GM18867 (cell line): ENCODE measurements around the gene APH1A.
"Not testable (repeated sequence)": the region's sequence is repeated elsewhere in the genome, so short reads cannot be mapped to it uniquely, and the experiment has no call there.

Source experiments
- ATAC-seq: cut with Tn5 transposase; IDR thresholded peaks from one replicate; pipeline ENCODE4 v1.9.1; 2021; ENCODE audit warnings: mild to moderate bottlenecking, moderate library complexity; ENCODE audit not compliant: unreplicated experiment

The APH1A gene

DNA sequence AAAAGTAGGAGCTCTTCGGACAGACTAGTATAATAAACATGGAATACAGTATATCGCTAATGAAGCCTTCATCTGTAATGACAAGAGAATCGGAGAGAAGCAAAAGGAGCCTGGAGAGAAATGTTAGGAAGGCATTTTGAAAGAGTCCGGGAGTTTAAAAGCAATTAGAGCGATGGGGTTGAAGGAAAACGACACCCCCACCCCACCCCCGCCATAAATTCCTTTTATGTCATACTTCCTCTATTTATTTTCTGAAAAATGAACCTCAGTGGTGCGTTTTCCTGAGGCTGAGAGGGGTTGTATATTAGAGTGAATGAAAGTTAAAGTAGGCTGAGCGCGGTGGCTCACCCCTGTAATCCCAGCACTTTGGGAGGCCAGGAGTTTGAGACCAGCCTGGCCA is 635 bp upstream of the APH1A start:
- ATAC-seq = no peak

DNA sequence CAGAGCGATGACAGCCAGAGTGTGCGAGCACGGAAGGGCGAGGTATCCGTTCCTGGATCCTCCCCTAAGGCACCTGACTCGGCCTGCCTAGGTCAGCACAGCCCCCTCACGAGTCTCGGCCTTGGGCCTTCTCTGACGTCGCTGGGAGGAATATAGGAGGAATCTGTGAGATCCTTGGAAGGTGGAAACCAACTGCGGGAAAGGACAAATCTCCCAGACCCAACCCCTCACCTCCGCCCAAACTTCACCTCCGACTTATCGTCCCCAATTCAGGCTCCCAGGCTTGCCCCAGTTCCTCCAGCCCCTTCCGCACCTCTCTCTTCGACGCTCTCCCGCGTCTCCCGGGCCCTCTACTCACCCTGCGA is 494 bp downstream of the APH1A start:
- ATAC-seq = peak; percentile 24

DNA sequence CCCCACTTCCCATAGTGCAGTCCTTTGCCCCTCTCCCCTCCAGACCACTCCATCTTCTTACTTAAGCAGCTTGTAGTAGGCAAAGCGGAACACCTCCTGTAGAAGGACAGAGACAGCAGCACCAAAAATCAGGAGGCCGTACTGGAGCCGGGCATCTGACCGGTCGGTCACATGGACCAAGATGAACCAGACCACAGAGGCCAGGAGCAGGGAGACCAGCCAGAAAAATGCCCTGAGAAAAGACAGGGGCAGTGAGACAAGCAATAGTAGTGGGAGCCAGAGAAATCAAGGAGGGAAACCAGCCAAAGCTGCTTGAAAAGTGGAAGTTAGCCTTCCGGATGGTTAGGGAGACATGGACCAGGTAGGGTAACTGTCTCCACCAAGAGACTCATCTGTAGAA is 920 bp downstream of the APH1A start:
- ATAC-seq = no peak

DNA sequence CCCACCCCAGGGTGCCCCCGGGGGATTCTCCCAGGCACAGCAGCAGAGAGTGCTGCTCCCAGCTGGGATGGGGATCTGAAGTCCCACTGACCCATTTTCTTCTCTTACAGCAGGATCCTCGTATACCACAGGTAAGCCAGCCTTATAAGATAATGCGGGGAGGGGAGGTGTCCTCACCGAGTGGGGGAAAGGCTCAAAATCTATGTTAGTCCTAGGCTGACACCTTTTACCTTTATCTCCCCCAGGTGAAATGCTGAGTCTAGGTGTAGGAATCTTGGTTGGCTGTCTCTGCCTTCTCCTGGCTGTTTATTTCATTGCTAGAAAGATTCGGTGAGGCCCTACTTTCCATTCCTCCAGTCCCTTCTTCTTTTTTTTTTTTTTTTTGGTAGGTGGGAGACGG is 5.3 kb downstream of the APH1A start:
- no peak for ATAC-seq

DNA sequence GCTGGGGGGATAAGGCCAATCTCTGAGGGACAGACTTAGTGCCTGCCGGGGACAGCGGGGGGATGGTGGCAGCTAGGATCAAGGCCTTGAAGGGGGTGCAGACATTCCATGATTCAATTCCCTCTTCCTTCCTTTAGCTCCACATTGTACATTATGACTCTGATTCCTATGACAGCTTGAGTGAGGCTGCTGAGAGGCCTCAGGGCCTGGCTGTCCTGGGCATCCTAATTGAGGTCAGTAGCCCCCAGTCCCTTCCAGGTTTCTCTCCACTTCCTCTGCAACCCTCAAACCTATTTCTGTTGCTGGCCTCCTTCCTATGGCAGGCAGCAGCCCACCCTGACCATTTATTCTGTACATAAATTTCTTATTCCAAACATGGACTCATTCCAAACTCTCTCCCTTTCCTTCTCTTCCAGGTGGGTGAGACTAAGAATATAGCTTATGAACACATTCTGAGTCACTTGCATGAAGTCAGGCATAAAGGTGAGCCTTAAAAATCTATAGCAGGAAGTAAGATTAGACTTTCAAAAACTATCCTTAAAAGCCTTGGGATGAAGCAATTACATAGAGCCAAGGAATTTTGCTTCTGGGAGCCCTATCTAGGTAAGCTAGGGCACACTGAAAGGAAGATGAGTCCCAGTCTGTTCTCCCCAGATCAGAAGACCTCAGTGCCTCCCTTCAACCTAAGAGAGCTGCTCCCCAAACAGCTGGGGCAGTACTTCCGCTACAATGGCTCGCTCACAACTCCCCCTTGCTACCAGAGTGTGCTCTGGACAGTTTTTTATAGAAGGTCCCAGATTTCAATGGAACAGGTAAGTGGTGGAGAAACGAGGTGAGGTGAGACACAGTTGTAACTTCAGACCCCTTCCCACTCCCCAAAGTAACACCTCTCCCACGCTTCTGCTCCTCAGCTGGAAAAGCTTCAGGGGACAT is 6.2 kb downstream of the APH1A start:
- no peak for ATAC-seq

DNA sequence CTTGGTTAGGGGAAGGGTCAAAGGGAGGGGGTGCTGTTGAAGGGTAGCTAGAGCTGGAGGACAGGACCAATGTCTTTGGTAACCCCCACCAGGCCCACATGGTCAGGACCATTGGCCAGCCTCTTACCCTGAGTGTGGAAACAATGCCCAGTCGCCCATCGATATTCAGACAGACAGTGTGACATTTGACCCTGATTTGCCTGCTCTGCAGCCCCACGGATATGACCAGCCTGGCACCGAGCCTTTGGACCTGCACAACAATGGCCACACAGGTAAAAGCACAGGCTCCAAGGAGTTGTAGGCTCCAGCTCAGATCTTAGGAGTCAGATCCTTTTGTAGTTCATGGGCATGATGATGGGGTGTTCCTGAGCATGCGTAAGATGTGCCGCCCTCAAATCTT is 7.4 kb downstream of the APH1A start:
- ATAC-seq = no peak

DNA sequence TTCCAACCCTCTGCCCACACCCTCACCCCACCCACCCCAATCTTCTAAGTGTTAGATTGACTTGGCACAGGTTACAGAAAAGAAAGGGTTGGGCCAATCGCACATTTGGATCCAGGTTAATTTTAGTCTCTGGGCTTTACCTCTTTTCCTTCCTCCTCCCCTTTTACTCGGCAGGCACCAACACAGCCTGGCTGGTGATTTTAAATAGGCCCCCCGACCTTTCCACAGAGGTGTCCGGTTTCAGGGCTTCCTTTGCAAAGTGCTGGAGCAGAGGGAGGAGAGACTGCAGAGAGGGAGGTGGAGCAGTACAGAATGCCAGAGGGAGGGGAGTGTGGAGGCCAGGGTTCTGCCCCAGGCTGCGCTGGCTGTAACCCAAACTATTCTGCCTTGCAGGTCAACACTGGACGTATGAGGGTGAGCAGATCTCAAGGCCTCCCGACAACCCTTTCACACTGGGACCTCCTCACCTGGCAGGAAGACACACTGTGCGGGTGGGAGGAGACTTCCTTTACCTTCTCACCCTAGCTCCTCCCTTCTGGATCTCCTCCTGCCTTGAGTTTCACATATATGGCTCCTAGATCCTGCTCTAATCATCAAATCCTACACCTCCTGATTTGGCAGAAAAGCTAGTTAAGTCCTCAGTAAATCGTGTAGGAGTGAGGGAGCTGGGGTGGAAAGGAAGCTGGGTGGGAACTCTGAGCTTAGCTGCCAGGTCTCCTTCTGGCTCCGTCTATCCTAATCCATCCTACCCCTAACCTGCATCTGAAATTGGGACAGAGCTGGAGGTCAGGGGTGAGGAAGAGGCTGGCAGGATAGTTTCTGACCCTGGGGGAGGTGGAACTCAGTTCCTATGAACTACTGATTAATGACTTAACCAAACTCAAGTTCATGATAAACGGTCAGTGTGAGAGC is 8.8 kb downstream of the APH1A start:
- no peak for ATAC-seq

DNA sequence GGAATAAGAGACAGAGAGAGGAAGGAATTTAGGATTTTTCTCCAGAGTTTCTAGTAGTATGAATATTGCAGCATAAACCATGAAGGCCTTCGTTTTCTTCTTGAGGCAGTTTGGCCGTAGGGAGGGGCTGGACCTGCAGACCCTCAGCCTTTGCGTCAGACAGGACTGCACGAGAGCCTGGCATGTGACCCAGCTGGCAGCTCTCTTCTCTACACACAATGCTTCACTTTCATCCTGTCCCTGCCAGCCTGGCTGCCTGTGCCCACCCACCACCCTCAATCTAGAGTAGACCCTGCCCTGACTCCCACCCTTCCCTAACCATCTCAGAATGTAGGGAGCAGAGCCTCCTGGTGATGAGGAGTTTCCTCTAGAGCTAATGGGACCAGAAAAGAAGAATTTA is 9.6 kb downstream of the APH1A start:
- no peak for ATAC-seq

DNA sequence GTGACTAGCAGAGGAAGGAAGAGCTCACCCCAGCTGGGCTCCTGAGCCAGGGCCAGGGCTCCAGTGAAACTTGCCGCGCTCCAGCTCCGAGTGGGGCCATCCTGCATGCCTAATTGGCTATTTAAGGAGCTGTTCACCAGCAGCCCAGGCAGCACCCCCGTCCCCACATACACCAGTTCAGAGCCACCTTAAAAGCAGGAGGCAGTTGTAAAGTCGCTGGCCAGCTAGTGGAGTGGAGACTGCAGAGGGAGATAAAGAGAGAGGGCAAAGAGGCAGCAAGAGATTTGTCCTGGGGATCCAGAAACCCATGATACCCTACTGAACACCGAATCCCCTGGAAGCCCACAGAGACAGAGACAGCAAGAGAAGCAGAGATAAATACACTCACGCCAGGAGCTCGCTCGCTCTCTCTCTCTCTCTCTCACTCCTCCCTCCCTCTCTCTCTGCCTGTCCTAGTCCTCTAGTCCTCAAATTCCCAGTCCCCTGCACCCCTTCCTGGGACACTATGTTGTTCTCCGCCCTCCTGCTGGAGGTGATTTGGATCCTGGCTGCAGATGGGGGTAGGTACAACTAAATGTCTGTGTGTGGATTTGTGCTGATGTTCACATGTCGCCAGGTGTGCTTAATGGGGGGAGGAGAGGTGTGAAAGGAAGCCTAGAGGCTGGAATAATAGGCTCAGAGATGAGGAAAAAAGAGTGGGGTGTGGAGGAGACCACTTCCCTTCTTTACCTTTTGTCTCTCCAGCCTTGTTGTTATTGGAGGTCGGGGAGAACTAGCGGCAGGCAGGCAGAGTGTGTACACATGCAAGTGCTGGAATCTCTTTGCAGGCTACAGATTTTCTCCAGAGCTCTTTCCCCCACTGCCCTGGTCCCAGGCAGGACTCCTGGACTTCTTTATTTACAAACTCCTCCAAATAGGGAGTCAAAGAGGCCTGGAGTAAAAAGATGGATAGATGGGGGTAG is 10.9 kb downstream of the APH1A start, which contains the start of gene CA14:
Gene CA14, plus strand, starts transcription at position 151 of the 962 bp plus-strand sequence. Its CDS starts 355 bp downstream, at position 506.
- ATAC-seq = no peak

DNA sequence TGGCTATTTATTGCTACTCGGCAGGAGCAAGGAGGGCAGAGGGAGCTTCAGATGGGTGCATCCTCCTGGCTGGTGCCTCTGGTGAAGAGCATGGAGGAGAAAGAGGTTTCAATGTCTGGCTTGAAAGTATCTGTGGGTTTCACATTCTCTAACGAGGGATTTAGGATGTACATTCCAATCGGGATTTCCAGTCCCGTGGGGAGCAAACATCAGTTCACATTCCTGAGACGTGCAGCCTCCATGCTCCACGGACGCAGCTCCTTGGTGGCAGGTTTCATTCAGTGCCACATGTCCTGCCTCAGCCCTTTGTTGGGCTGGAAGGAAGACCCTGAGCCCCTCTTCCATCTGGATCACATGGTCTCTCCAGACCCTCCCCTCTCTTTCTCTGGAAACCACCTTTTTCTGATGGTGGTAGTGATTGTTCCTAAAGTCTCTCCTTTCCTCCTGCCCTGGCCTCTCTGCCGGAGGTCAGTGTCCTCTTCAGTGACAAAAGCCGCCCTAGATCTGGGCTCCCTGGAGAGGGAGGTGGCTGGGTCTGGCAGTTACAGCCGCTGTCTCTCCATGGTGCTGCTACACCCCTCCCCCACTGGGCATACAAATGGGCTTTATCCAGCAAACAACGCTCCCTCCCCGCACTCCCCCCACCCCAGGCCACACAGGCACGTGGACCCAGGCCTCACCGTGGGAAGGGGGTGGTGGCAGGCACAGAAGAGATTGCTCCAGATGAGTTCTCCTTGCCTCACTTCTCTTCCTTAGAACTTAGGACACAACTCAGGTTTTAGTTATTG is 12.1 kb downstream of the APH1A start:
- ATAC-seq = no peak

DNA sequence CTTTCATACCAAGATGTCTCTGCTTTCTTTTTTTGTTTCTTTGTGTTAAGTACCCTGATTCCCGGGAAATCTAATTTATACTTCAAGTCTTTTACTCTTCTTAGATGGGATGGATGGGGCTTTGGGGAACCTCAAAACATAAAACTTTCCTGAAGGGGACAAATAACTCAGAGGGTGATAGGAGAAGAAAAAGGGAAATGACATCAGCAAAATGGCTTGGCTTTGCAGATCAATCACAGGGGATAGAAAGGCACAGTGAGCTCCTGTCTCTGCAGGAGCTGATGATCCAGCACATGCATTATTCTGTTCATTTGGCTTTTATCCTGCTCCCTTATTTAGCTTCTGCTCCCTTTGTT is 12.6 kb downstream of the APH1A start:
- no peak for ATAC-seq

DNA sequence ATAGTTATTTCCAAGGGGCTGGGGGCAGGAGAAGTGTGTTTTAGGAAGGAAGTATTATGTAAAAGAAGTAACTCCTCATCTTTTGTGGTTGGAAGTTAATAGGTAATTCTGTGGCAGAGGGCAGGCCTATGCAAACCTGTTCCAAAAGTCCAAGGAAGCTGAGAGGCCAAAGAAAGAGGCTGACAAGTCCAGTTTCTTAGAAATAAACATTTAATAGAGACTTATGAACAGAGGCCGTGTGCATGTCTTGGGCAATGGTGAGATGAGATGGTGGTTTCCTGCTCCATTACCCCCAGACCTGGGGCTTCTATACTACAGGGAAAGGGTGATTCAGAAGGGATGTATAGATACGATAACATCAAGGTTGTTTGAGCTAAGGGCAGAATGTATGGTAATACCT is 18.9 kb downstream of the APH1A start:
- ATAC-seq = no peak

DNA sequence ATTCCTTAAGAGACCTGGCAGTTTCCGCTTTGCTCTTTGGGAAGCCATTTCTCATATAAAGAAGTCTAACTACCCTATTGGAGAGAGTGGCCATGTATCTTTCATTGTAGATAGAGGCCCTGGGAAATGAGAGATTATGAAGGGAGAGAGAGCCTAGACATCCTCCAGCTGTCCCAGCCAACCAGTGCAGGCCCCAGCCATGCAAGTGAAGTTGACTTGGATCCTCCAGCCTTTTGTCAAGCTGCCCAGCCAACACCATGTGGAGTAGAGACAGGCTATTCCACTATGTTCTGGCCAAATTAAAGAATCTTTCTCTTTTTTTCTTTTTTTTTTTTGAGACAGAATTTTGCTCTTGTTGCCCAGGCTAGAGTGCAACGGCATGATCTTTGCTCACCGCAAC is 25.8 kb downstream of the APH1A start:
- ATAC-seq = no peak

DNA sequence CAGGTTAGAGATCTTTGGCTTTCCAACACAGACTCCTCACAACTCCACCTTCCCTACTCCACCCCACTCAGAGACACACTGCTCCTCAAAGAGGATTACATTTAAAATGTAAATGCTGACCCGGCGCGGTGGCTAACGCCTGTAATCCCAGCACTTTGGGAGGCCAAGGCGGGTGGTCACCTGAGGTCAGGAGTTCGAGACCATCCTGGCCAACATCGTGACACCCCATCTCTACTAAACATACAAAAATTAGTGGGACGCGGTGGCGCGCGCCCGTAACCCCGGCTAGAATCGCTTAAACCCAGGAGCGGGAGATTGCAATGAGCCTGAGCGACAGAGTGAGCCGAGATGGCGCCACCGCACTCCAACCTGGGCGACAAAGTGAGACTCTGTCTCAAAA is 31.1 kb downstream of the APH1A start:
- ATAC-seq = no peak

DNA sequence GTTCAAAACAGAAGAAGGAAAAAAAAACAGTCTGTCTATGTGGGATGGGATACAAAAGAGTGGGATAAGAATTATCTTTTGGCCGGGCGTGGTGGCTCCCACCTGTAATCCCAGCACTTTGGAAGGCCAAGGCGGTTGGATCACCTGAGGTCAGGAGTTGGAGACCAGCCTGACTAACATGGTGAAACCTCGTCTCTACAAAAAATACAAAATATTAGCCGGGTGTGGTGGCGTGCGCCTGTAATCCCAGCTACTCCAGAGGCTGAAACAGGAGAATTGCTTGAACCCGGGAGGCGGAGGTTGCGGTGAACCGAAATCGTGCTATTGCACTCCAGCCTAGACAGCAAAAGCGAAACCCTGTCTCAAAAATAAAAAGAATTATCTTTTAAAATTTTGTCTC is 31.6 kb downstream of the APH1A start:
- ATAC-seq = not testable (repeated sequence)

DNA sequence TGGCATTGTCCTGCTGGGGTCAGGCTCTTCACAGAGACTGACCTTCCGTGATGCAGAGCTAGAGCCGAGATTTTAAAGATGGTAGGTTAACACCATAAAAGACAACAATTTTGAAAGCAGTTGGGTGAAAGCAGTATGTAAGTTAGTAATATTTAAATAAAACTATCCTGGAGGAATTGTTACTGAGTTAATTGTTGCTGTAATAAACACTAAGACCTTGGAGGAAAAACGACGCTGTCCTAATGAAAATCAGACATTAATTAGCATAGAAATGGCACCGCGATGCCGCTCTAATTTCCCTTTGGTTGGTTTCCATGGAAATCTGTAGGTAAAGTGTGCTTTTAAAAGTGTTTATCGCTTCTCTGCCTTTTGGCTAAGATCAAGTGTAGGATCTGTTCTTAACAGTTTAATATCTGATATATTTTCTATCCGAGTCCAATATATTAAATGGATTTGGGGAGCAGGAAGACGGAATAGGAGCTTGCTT is 32.2 kb downstream of the APH1A start:
- no peak for ATAC-seq

DNA sequence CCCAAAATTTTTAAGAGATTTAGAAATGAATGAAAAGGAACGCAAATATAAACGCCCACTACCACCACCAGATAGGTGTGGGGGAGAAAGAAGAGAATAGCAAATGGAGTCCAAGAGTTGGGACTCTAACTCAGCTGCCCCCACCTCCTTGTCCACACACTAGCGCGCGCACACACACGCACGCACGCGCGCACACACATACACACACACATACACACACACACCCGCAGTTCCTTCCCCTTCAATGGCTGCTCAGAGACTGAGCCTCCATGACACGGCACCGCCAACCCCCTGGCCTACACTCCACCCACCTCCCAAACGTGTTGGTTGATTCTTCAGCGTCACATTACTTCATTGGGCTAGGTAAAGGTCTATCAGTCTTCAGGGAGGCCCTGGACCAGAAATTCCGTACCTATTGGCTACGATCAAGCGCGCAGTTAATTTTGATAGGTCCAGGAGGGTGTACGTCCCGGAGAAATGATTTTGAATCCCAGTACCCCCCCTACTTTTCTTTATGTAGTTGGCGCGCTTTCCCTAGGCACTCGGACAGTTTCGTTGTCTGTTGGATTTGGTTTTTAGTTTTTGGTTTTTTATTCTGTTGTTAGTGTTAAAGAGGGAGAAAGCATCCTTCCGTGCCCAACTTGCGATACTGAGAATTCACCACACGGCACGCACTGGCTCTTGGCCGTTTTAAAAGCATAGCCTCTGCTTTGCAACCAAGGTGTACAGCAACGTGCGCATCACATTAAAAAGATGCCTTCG is 32.8 kb downstream of the APH1A start, which contains the start of gene ANP32E:
Gene ANP32E, minus strand, starts transcription at position 261 of the 762 bp plus-strand sequence. CDS start 326 bp downstream, outside the sequence.
- ATAC-seq = peak; percentile 81

DNA sequence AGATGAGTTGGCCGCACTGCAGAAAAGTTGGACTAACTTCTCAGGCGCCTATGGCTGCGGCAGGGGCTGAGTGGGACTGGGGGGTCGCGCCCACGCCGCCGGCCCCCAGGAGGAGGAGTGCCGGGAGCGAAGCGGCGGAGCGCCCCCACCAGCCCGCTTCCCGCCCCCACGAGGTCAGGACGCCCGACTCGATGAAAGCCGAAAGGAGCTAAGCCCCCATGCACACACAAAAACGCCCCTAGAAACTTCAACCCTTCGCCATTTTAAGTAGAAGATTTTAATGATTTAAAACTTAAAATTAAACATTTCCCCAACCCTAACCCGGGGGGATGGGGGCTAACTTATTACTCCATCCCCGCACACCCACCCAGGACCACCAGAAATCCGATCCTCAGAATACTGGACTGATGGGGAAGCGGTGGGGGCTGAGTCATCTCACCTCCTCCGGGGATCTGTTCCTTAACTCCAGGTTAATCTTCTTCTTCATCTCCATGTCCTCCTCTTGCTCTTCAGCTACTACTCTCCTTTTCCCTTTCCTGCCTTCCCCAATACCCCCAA is 33.4 kb downstream of the APH1A start:
- no peak for ATAC-seq
